Testis (tissue), 3 donors: ENCODE measurements around the gene CHTF8. TPM values are rescaled to one million over a fixed set of nuclear protein-coding genes. Genes with fewer than 3 reads are reported as not detected.

Experiments
- DNase-seq: peaks from one replicate; pipeline ENCODE4 v3.0.0-alpha.2; 2019
- H3K27ac ChIP-seq, 2 donors: fragments of 200-600 bp; sonication (generic); one replicate each; pipeline ENCODE4 v1.5.1; 2019
- H3K27me3 ChIP-seq: fragments of 200-600 bp; sonication (generic); one replicate; pipeline ENCODE4 v1.5.1; 2019
- H3K36me3 ChIP-seq: fragments of 200-600 bp; sonication (generic); one replicate; pipeline ENCODE4 v1.5.1; 2017; ENCODE audit warnings: low read depth; ENCODE audit errors: missing control alignments
- H3K4me1 ChIP-seq: fragments of 200-600 bp; sonication (generic); one replicate; pipeline ENCODE4 v1.5.1; 2019
- H3K4me3 ChIP-seq, 2 donors: fragments of 200-600 bp; sonication (generic); one replicate each; pipeline ENCODE4 v1.5.1; 2017 to 2019
- H3K9me3 ChIP-seq: fragments of 200-600 bp; sonication (generic); one replicate; pipeline ENCODE4 v1.5.1; 2017
- CTCF ChIP-seq, 3 experiments: fragments of 450-650 bp in 2 of 3; fragments of 200-600 bp in 1 of 3; sonication (generic) in 1 of 3; IDR thresholded peaks; one replicate each; pipeline ENCODE4 v1.5.1; 2016 to 2019; ENCODE audit warnings: antibody characterized with exemption in 3 of 3, mild to moderate bottlenecking in 2 of 3, moderate library complexity in 1 of 3
- POLR2A ChIP-seq: fragments of 450-650 bp; IDR thresholded peaks from one replicate; pipeline ENCODE4 v1.6.1; 2017; ENCODE audit warnings: antibody characterized with exemption, mild to moderate bottlenecking, moderate library complexity
- WGBS, 2 donors: methylation state at CpG; one replicate each; pipeline ENCODE4 v1.1.5; 2018; 5-methylcytosine and 5-hydroxymethylcytosine counted together
- intact Hi-C: fragments of 100-400 bp; cut with DNase I; formaldehyde crosslinking; loops from one replicate; pipeline ENCODE4 v1.15.1; 2023; ENCODE audit warnings: low total_unique reads
- polyA plus RNA-seq: library from polyadenylated mRNA; stranded (reverse); fragments of 350-450 nt; fragmentation: Illumina TruSeq; extraction: RNeasy Lipid Tissue Mini Kit (QIAGEN cat#74804); gene quantifications from one replicate; pipeline ENCODE4 v1.2.3, GENCODE V29; 2014; ENCODE audit warnings: low read depth, low replicate concordance; ENCODE audit not compliant: insufficient read depth
- total RNA-seq, 2 donors: library from RNA; depleted of rRNA; stranded (reverse); fragments of >200 nt; gene quantifications; one replicate each; pipeline ENCODE4 v1.2.3, GENCODE V29; 2016

Gene CHTF8
- total and polyA plus RNA-seq, 3 donors from 2014 or later = 122 to 147 (median 131) TPM

DNA sequence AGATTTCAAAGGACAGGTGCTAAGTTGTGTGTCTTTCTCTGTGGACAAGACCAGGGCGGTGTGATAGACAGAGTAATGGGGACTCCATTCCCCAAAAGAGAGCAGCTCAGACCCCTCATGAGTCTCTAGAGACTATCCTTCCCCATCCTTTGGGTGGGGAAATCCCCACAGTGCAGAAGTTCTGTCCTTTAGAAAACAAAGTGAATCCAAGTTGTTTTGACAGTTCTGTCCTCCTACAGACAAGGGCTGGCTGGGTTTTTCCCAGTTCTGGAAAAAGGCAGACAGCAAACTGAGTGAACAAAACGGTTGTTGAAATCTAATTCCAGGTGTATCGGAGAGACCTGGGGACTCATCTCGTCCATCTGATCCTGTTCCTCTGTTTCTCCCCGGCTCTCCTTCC lies 37.9 kb downstream of the CHTF8 start:
- Histone ChIP-seq H3K27ac (no peak overlapping the region), H3K27me3 (no peaks in the 10 kb centered on the region), H3K4me1 (peaks cover 6% of the 10 kb centered on the region), H3K9me3 (no peaks in the 10 kb centered on the region), H3K4me3 (no peak overlapping the region), H3K36me3 (no peaks in the 10 kb centered on the region)
- WGBS, 2 donors = 78 to 81% methylated on average over 5 of the region's 5 CpGs
- DNase-seq = no peak
- TF ChIP-seq POLR2A (no peak), CTCF (IDR thresholded peaks at IDR 0.05) (no peak)
- intact Hi-C loops = no loop called here

DNA sequence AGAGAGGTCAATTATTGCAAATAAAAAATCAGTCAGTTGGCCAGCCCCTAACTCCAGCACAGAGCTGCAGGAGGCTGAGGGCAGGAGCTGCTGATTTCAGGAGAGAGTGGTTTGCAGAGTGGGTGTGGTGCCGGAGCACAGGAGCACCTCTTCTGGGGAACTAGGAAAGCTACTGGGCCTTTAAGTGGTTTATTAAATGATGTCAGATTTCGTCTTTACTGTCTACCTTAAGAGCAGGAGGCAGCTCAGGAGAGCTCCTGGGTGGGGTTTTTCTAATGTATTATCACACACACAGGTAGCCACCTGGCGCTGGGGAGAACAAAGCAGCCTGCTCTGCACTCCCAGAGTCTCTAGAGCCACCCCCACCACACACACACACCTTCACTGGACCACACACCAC lies 38.4 kb downstream of the CHTF8 start:
- no peak overlapping the region for H3K27ac ChIP-seq
- H3K4me3 ChIP-seq = no peak overlapping the region
- DNase-seq = no peak
- intact Hi-C loops = no loop called here
- H3K9me3 ChIP-seq = no peaks in the 10 kb centered on the region
- H3K27me3 ChIP-seq = no peaks in the 10 kb centered on the region
- TF ChIP-seq POLR2A (no peak), CTCF (IDR thresholded peaks at IDR 0.05) (no peak)
- no peaks in the 10 kb centered on the region for H3K36me3 ChIP-seq
- 83 to 84% methylated on average over 3 of the region's 3 CpGs for WGBS, 2 donors
- peaks cover 6% of the 10 kb centered on the region for H3K4me1 ChIP-seq

- intact Hi-C loops = no loop called here
- no peaks in the 10 kb centered on the region for H3K36me3 ChIP-seq
- H3K9me3 ChIP-seq = no peaks in the 10 kb centered on the region
- DNase-seq = peak; percentile 50
- H3K4me3 ChIP-seq = no peak overlapping the region
- TF ChIP-seq CTCF (IDR thresholded peaks at IDR 0.05) = no peak
- TF ChIP-seq POLR2A = no peak
- H3K27me3 ChIP-seq = no peaks in the 10 kb centered on the region
- 54 to 73% methylated on average over 14 to 16 of the region's 16 CpGs for whole genome bisulfite sequencing, 2 donors
- peaks cover 6% of the 10 kb centered on the region for H3K4me1 ChIP-seq
- no peak overlapping the region for H3K27ac ChIP-seq
These were observed 43.1 kb downstream of the CHTF8 start for GRCh38 chr16:69089091-69089910.

DNA sequence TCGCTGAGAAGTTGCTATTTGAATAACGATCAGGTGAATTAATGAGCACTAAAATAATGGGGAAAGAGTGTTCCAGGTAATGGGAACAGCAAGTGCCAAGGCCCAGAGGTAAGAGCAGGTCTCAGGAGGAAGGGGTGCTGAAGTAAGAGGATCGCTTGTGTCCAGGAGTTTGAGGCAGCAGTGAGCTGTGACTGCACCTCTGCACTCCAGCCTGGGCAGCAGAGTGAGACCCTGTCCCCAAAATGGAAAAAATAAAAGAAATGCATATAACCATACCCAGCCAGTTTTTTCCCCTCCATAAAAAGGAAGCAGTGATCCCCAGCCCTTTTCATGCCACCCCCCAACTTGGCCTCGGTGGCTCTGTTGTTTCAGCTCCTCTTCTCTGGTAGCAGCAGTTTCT lies 43.7 kb downstream of the CHTF8 start:
- H3K4me1 ChIP-seq = peaks cover 6% of the 10 kb centered on the region
- no peak overlapping the region for H3K27ac ChIP-seq
- no peaks in the 10 kb centered on the region for H3K9me3 ChIP-seq
- H3K36me3 ChIP-seq = no peaks in the 10 kb centered on the region
- no peak overlapping the region for H3K4me3 ChIP-seq
- no peak for TF ChIP-seq POLR2A
- TF ChIP-seq CTCF (IDR thresholded peaks at IDR 0.05) = no peak
- WGBS, 2 donors = 85 to 89% methylated on average over 4 of the region's 4 CpGs
- no peak for DNase-seq
- intact Hi-C loops = no loop called here
- H3K27me3 ChIP-seq = no peaks in the 10 kb centered on the region

DNA sequence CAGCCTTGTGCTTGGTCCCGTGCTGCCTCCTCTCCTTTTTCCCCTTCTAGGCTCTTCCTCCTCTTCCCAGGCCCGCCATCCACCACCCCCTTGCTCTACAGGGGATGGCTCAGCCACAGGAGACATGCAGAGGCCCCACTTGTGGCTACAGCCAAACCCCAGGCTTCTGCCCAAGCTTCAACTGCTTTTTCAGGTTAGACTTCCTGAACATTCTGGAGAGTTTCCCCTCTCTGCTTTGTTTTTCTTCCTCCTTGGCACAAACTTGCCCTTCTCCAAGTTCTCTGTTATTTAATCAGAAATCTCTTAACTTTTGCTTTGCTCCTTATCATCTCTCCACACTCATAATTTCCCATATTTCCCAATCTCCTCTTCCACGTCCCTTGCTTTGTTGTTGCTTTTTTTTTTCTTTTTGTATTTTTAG lies 45.2 kb downstream of the CHTF8 start:
- Histone ChIP-seq H3K4me3 (no peak overlapping the region), H3K36me3 (no peaks in the 10 kb centered on the region), H3K9me3 (no peaks in the 10 kb centered on the region), H3K4me1 (no peaks in the 10 kb centered on the region), H3K27ac (no peak overlapping the region), H3K27me3 (no peaks in the 10 kb centered on the region)
- intact Hi-C loops = no loop called here
- no peak for TF ChIP-seq CTCF (IDR thresholded peaks at IDR 0.05)
- TF ChIP-seq POLR2A = no peak
- 67 to 80% methylated on average over 3 of the region's 3 CpGs for whole genome bisulfite sequencing, 2 donors
- DNase-seq = no peak
